HCT116 (cell line): ENCODE results near the gene PRICKLE1. TPM values are rescaled to one million over a fixed set of nuclear protein-coding genes. Genes with fewer than 3 reads are reported as not detected.

Experiments
- ATAC-seq: fragments of 200-7000 bp; cut with Tn5 transposase; 2 replicates; pipeline ENCODE4 v1.9.1; 2020; ENCODE audit warnings: mild to moderate bottlenecking, moderate library complexity
- BruUV-seq: library from RNA; stranded (reverse); fragments of 400-500 nt; replicated peaks from 2 replicates; lab custom pipeline; 2021; lab: Mats Ljungman, UMichigan
- CTCF ChIA-PET: fragments of 300-600 bp; sonication (Branson Sonifier 250); formaldehyde crosslinking; loops from one replicate; lab custom pipeline; 2021; ENCODE audit warnings: antibody characterized with exemption; lab: Charles Lee
- POLR2A ChIA-PET: fragments of 300-600, 350-600 bp; sonication (Branson Sonifier 250); formaldehyde crosslinking; loops from one replicate; lab custom pipeline; 2021; ENCODE audit warnings: antibody characterized with exemption; lab: Charles Lee
- RAD21 ChIA-PET, 2 experiments: fragments of 300-600 bp; sonication (Branson Sonifier 250); formaldehyde crosslinking; loops; one replicate each; lab custom pipeline; 2023; ENCODE audit warnings: low total read pairs in 2 of 2; ENCODE audit not compliant: uncharacterized antibody in 2 of 2, unreplicated experiment in 2 of 2, low non-redundant PET in 1 of 2; lab: Charles Lee
- DNase-seq: peaks from one replicate; pipeline ENCODE4 v3.0.0-alpha.2; 2010; ENCODE audit warnings: low read depth, low spot score
- H2AFZ ChIP-seq: fragments of 200-600 bp; shearing (Covaris generic), sonication (generic); 2 replicates; pipeline ENCODE4 v1.6.1; 2017; ENCODE audit warnings: low read depth, mixed run types, mixed read lengths, antibody characterized with exemption, low read length; ENCODE audit not compliant: poor library complexity, severe bottlenecking
- H3K27ac ChIP-seq: 2 replicates; pipeline ENCODE4 v1.5.1; 2012; ENCODE audit warnings: low read depth, low read length
- H3K27me3 ChIP-seq: fragments of 200-600 bp; sonication (generic); 2 replicates; pipeline ENCODE4 v1.6.1; 2016; ENCODE audit warnings: mixed run types, low read length, mixed read lengths; ENCODE audit not compliant: insufficient read depth
- H3K36me3 ChIP-seq, 2 experiments: fragments of 200-500 bp in 1 of 2; fragments of 200-600 bp in 1 of 2; sonication (Bioruptor generic) in 1 of 2; sonication (generic) in 1 of 2; 2 replicates each; pipeline versions ENCODE4 v1.5.1 to v1.6.1; 2014 to 2016; ENCODE audit warnings: low read length in 2 of 2, inconsistent platforms in 1 of 2, mixed read lengths in 1 of 2, mixed run types in 1 of 2; ENCODE audit not compliant: insufficient read depth in 2 of 2, control insufficient read depth in 1 of 2
- H3K4me1 ChIP-seq, 2 experiments: fragments of 200-600 bp in 1 of 2; sonication (generic) in 1 of 2; 2 replicates each; pipeline versions ENCODE4 v1.5.1 to v1.6.1; 2012 to 2017; ENCODE audit warnings: low read length in 2 of 2, inconsistent platforms in 1 of 2, mild to moderate bottlenecking in 1 of 2, mixed read lengths in 1 of 2, mixed run types in 1 of 2, moderate library complexity in 1 of 2; ENCODE audit not compliant: insufficient read depth in 2 of 2, control insufficient read depth in 1 of 2
- H3K4me2 ChIP-seq: fragments of 200-600 bp; sonication (generic); 2 replicates; pipeline ENCODE4 v1.6.1; 2017; ENCODE audit warnings: mixed run types, low read length, mixed read lengths
- H3K4me3 ChIP-seq, 2 experiments: fragments of 200-600 bp in 1 of 2; sonication (generic) in 1 of 2; replicated peaks in 1 of 2; 2 replicates each; pipeline ENCODE4 v1.5.1; 2011 to 2016; ENCODE audit warnings: low read length in 2 of 2, control low read depth in 1 of 2, low read depth in 1 of 2, mild to moderate bottlenecking in 1 of 2, mixed read lengths in 1 of 2, mixed run types in 1 of 2
- H3K79me2 ChIP-seq: fragments of 200-600 bp; sonication (generic); 2 replicates; pipeline ENCODE4 v1.6.1; 2017; ENCODE audit warnings: mild to moderate bottlenecking, mixed run types, low read length, moderate library complexity, mixed read lengths; ENCODE audit not compliant: insufficient read depth
- H3K9ac ChIP-seq: fragments of 200-600 bp; sonication (generic); 2 replicates; pipeline ENCODE4 v1.6.1; 2016; ENCODE audit warnings: low read length, mixed read lengths
- H3K9me2 ChIP-seq: fragments of 200-600 bp; sonication (generic), shearing (Covaris generic); 2 replicates; pipeline ENCODE4 v1.6.1; 2017; ENCODE audit warnings: mixed run types, mild to moderate bottlenecking, moderate library complexity; ENCODE audit not compliant: insufficient read depth
- H3K9me3 ChIP-seq, 2 experiments: fragments of 200-500 bp in 1 of 2; fragments of 200-600 bp in 1 of 2; sonication (Bioruptor generic) in 1 of 2; sonication (generic) in 1 of 2; 2 replicates each; pipeline ENCODE4 v1.6.1; 2014 to 2017; ENCODE audit warnings: low read length in 2 of 2, mixed read lengths in 2 of 2, inconsistent platforms in 1 of 2, low read depth in 1 of 2, mild to moderate bottlenecking in 1 of 2, mixed run types in 1 of 2, moderate library complexity in 1 of 2; ENCODE audit not compliant: control insufficient read depth in 1 of 2, insufficient read depth in 1 of 2
- H4K20me1 ChIP-seq: fragments of 200-600 bp; sonication (generic), shearing (Covaris generic); 2 replicates; pipeline ENCODE4 v1.6.1; 2017; ENCODE audit warnings: mixed run types, mild to moderate bottlenecking, moderate library complexity; ENCODE audit not compliant: insufficient read depth
- CEBPB ChIP-seq: IDR thresholded peaks from 2 replicates; pipeline ENCODE4 v1.6.1; 2012; ENCODE audit warnings: low read depth
- EGR1 ChIP-seq: IDR thresholded peaks from 2 replicates; pipeline ENCODE4 v1.6.1; 2012; ENCODE audit warnings: low read depth
- ELF1 ChIP-seq: IDR thresholded peaks from 2 replicates; pipeline ENCODE4 v1.6.1; 2012; ENCODE audit warnings: low read depth, borderline replicate concordance
- EZH2 ChIP-seq: fragments of 200-600 bp; sonication (generic); IDR thresholded peaks from 2 replicates; pipeline ENCODE4 v1.6.1; 2017; ENCODE audit warnings: antibody characterized with exemption, mixed run types
- EZH2phosphoT487 ChIP-seq: fragments of 200-600 bp; IDR thresholded peaks from 2 replicates; pipeline ENCODE4 v1.6.1; 2018; ENCODE audit warnings: antibody characterized with exemption, borderline replicate concordance
- JUND ChIP-seq: IDR thresholded peaks from 2 replicates; pipeline ENCODE4 v1.6.1; 2012
- MAX ChIP-seq: IDR thresholded peaks from 2 replicates; pipeline ENCODE4 v1.6.1; 2012
- POLR2A ChIP-seq: IDR thresholded peaks from 2 replicates; pipeline ENCODE4 v1.7.0; 2011; ENCODE audit warnings: borderline replicate concordance; ENCODE audit not compliant: insufficient read depth, insufficient read length; ENCODE audit errors: extremely low read depth
- RAD21 ChIP-seq: IDR thresholded peaks from 2 replicates; pipeline ENCODE4 v1.6.1; 2012; ENCODE audit warnings: low read depth, mild to moderate bottlenecking
- SP1 ChIP-seq: IDR thresholded peaks from 2 replicates; pipeline ENCODE4 v1.6.1; 2012; ENCODE audit warnings: low read depth
- SRF ChIP-seq: IDR thresholded peaks from 2 replicates; pipeline ENCODE4 v1.6.1; 2012; ENCODE audit warnings: low read depth
- ZFX ChIP-seq: fragments of 450-650 bp; IDR thresholded peaks from 2 replicates; pipeline ENCODE4 v1.6.1; 2017
- ZNF274 ChIP-seq: fragments of 200-500 bp; sonication (Bioruptor generic); IDR thresholded peaks from 2 replicates; pipeline ENCODE4 v1.6.1; 2014; ENCODE audit warnings: mild to moderate bottlenecking, low read depth, low read length, inconsistent platforms
- intact Hi-C: fragments of 100-400 bp; cut with micrococcal nuclease; formaldehyde crosslinking; loops from 2 replicates; pipeline ENCODE4 v1.10.0; 2022
- total RNA-seq: library from RNA; stranded (reverse); gene quantifications from one replicate; pipeline ENCODE4 v1.2.1, GENCODE V29; 2021; ENCODE audit not compliant: unreplicated experiment
- TF ChIP-seq, protein P1 (sequence below): IDR thresholded peaks from 2 replicates; pipeline ENCODE4 v1.6.1; 2012
- TF ChIP-seq, protein P2 (sequence below): IDR thresholded peaks from 2 replicates; pipeline ENCODE4 v1.6.1; 2012; ENCODE audit warnings: low read depth
- TF ChIP-seq, protein P3 (sequence below): IDR thresholded peaks from 2 replicates; pipeline ENCODE4 v1.6.1; 2011; ENCODE audit warnings: mild to moderate bottlenecking, low read length, moderate library complexity; ENCODE audit not compliant: insufficient replicate concordance; ENCODE audit errors: extremely low read depth

The PRICKLE1 gene
- total RNA-seq, 1 experiment from 2014 or later, result 1.3 TPM

DNA sequence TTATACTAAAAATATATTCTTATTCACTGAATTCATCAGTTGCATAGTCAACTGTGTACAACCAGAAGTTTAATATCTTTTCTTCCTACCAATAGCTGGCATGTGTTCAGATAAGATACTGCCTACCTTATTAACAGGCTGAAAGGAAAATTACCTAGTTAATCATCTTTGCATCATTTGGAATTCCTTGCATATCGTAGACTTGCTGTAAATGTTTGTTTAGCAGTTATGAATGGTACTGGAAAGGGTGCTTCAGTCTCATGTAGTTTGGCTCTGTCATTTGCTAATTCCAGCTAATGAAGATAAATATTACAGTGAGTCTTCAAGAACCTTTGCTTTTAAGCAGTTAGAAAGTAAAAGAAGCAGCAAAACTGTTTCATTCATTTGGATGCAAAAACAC lies 179.2 kb downstream of the PRICKLE1 start:
- H3K4me2 ChIP-seq, result no peak overlapping the region
- no peaks in the 10 kb centered on the region for H3K79me2 ChIP-seq
- no peaks in the 10 kb centered on the region for H3K9me3 ChIP-seq
- RAD21 ChIA-PET, result no interaction called here
- ATAC-seq (no peak), DNase-seq (no peak)
- no peaks in the 10 kb centered on the region for H3K9me2 ChIP-seq
- no peak overlapping the region for H3K4me3 ChIP-seq
- H3K36me3 ChIP-seq, result no peaks in the 10 kb centered on the region
- H4K20me1 ChIP-seq, result no peaks in the 10 kb centered on the region
- H2AFZ ChIP-seq, result no peak overlapping the region
- H3K27me3 ChIP-seq, result no peaks in the 10 kb centered on the region
- no TSS peak for BruUV-seq
- CTCF ChIA-PET, result no interaction called here
- TF ChIP-seq SP1 (no peak), EZH2 (no peak), SRF (no peak), POLR2A (no peak), ZNF274 (no peak)
- TF ChIP-seq, protein P1, sequence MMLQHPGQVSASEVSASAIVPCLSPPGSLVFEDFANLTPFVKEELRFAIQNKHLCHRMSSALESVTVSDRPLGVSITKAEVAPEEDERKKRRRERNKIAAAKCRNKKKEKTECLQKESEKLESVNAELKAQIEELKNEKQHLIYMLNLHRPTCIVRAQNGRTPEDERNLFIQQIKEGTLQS, result no peak
- TF ChIP-seq, protein P2, sequence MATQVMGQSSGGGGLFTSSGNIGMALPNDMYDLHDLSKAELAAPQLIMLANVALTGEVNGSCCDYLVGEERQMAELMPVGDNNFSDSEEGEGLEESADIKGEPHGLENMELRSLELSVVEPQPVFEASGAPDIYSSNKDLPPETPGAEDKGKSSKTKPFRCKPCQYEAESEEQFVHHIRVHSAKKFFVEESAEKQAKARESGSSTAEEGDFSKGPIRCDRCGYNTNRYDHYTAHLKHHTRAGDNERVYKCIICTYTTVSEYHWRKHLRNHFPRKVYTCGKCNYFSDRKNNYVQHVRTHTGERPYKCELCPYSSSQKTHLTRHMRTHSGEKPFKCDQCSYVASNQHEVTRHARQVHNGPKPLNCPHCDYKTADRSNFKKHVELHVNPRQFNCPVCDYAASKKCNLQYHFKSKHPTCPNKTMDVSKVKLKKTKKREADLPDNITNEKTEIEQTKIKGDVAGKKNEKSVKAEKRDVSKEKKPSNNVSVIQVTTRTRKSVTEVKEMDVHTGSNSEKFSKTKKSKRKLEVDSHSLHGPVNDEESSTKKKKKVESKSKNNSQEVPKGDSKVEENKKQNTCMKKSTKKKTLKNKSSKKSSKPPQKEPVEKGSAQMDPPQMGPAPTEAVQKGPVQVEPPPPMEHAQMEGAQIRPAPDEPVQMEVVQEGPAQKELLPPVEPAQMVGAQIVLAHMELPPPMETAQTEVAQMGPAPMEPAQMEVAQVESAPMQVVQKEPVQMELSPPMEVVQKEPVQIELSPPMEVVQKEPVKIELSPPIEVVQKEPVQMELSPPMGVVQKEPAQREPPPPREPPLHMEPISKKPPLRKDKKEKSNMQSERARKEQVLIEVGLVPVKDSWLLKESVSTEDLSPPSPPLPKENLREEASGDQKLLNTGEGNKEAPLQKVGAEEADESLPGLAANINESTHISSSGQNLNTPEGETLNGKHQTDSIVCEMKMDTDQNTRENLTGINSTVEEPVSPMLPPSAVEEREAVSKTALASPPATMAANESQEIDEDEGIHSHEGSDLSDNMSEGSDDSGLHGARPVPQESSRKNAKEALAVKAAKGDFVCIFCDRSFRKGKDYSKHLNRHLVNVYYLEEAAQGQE, result no peak
- H3K9ac ChIP-seq, result no peak overlapping the region
- H3K27ac ChIP-seq, result no peak overlapping the region
- no peaks in the 10 kb centered on the region; a peak in 3 of 4 replicates for H3K4me1 ChIP-seq
- intact Hi-C loops, result no loop called here
- POLR2A ChIA-PET, result no interaction called here

- Histone ChIP-seq H3K4me2 (no peak overlapping the region), H3K9ac (no peak overlapping the region), H3K4me1 (no peaks in the 10 kb centered on the region; a peak in 3 of 4 replicates), H3K79me2 (no peaks in the 10 kb centered on the region), H3K9me2 (no peaks in the 10 kb centered on the region), H3K9me3 (no peaks in the 10 kb centered on the region), H3K27ac (no peak overlapping the region), H3K4me3 (no peak overlapping the region), H3K36me3 (no peaks in the 10 kb centered on the region), H3K27me3 (no peaks in the 10 kb centered on the region), H2AFZ (no peak overlapping the region), H4K20me1 (no peaks in the 10 kb centered on the region)
- RAD21 ChIA-PET, result no interaction called here
- no peak for ATAC-seq
- intact Hi-C loops, result no loop called here
- DNase-seq, result no peak
- BruUV-seq, result no TSS peak
- POLR2A ChIA-PET, result no interaction called here
- CTCF ChIA-PET, result no interaction called here
- TF ChIP-seq CEBPB (no peak), ELF1 (no peak), ZFX (no peak), MAX (no peak), RAD21 (no peak), SP1 (no peak), SRF (no peak), ZNF274 (no peak), EZH2phosphoT487 (no peak), JUND (no peak), POLR2A (no peak), EGR1 (no peak), EZH2 (no peak)
- TF ChIP-seq, protein P1, result no peak
- TF ChIP-seq, protein P3, sequence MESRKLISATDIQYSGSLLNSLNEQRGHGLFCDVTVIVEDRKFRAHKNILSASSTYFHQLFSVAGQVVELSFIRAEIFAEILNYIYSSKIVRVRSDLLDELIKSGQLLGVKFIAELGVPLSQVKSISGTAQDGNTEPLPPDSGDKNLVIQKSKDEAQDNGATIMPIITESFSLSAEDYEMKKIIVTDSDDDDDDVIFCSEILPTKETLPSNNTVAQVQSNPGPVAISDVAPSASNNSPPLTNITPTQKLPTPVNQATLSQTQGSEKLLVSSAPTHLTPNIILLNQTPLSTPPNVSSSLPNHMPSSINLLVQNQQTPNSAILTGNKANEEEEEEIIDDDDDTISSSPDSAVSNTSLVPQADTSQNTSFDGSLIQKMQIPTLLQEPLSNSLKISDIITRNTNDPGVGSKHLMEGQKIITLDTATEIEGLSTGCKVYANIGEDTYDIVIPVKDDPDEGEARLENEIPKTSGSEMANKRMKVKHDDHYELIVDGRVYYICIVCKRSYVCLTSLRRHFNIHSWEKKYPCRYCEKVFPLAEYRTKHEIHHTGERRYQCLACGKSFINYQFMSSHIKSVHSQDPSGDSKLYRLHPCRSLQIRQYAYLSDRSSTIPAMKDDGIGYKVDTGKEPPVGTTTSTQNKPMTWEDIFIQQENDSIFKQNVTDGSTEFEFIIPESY, result no peak
Measured at GRCh38 chr12:42409471-42409870, 180.1 kb downstream of the PRICKLE1 start.
